PC-3 (cell line): Measurements from ENCODE around the gene CREBBP. TPM values are rescaled to one million over a fixed set of nuclear protein-coding genes. Genes with fewer than 3 reads are reported as not detected.

Source experiments
- ATAC-seq: fragments of 200-7000 bp; cut with Tn5 transposase; 2 replicates; pipeline ENCODE4 v1.9.1; 2020; ENCODE audit warnings: mild to moderate bottlenecking, moderate library complexity
- BruUV-seq: library from RNA; stranded (reverse); fragments of 400-500 nt; replicated peaks from 2 replicates; lab custom pipeline; 2021; lab: Mats Ljungman, UMichigan
- CTCF ChIA-PET: fragments of 300-600 bp; sonication (Branson Sonifier 250); formaldehyde crosslinking; loops from one replicate; lab custom pipeline; 2022; ENCODE audit warnings: antibody characterized with exemption; lab: Charles Lee
- POLR2A ChIA-PET: fragments of 300-600 bp; sonication (Branson Sonifier 250); formaldehyde crosslinking; loops from one replicate; lab custom pipeline; 2022; ENCODE audit warnings: antibody characterized with exemption; ENCODE audit not compliant: unreplicated experiment; lab: Charles Lee
- DNase-seq: peaks from one replicate; pipeline ENCODE4 v3.0.0-alpha.2; 2015
- H2AFZ ChIP-seq: fragments of 300-600 bp; sonication (generic); 2 replicates; pipeline ENCODE4 v1.6.0; 2016; ENCODE audit warnings: antibody characterized with exemption, low read length
- H3F3A ChIP-seq: fragments of 300-600 bp; sonication (generic); one replicate; pipeline ENCODE4 v1.6.0; 2017; ENCODE audit warnings: antibody characterized with exemption, low read length, control low read depth, mild to moderate bottlenecking; ENCODE audit not compliant: unreplicated experiment
- H3K27ac ChIP-seq: fragments of 300-600 bp; sonication (generic); 2 replicates; pipeline ENCODE4 v1.5.1; 2016; ENCODE audit warnings: mild to moderate bottlenecking, low read length
- H3K27me3 ChIP-seq: fragments of 300-600 bp; sonication (generic); 2 replicates; pipeline ENCODE4 v1.6.1; 2016; ENCODE audit warnings: low read length, mixed read lengths
- H3K36me3 ChIP-seq: fragments of 300-600 bp; sonication (generic); 2 replicates; pipeline ENCODE4 v1.6.1; 2016; ENCODE audit warnings: low read depth, mixed run types, low read length, mixed read lengths
- H3K4me1 ChIP-seq: fragments of 300-600 bp; sonication (generic); 2 replicates; pipeline ENCODE4 v1.5.1; 2016; ENCODE audit warnings: low read length; ENCODE audit not compliant: insufficient read depth
- H3K4me2 ChIP-seq: fragments of 300-600 bp; sonication (generic); 2 replicates; pipeline ENCODE4 v1.6.0; 2016; ENCODE audit warnings: low read length
- H3K4me3 ChIP-seq: fragments of 300-600 bp; sonication (generic); 2 replicates; pipeline ENCODE4 v1.5.1; 2016; ENCODE audit warnings: mild to moderate bottlenecking, low read length, mixed read lengths
- H3K79me2 ChIP-seq: fragments of 300-600 bp; sonication (generic); 2 replicates; pipeline ENCODE4 v1.6.1; 2017; ENCODE audit warnings: low read length, mixed read lengths
- H3K9ac ChIP-seq: fragments of 300-600 bp; sonication (generic); 2 replicates; pipeline ENCODE4 v1.6.0; 2016; ENCODE audit warnings: mild to moderate bottlenecking, low read length
- H3K9me2 ChIP-seq: fragments of 300-600 bp; sonication (generic); replicated peaks from 2 replicates; pipeline ENCODE4 v1.6.1; 2016; ENCODE audit warnings: mixed run types, low read length, mixed read lengths
- H3K9me3 ChIP-seq: fragments of 300-600 bp; sonication (generic); 2 replicates; pipeline ENCODE4 v1.6.1; 2016; ENCODE audit warnings: low read length, mixed read lengths
- H4K20me1 ChIP-seq: fragments of 300-600 bp; sonication (generic); 2 replicates; pipeline ENCODE4 v1.6.1; 2016; ENCODE audit warnings: low read length, mixed read lengths
- CTCF ChIP-seq: fragments of 300-600 bp; sonication (generic); conservative IDR thresholded peaks from 2 replicates; pipeline ENCODE4 v1.5.1; 2017; ENCODE audit warnings: antibody characterized with exemption, low read depth, mild to moderate bottlenecking, low read length
- EZH2 ChIP-seq: fragments of 300-600 bp; sonication (generic); IDR thresholded peaks from one replicate; pipeline ENCODE4 v1.6.1; 2017; ENCODE audit warnings: antibody characterized with exemption, mild to moderate bottlenecking, low read length; ENCODE audit not compliant: unreplicated experiment
- EZH2phosphoT487 ChIP-seq: fragments of 300-600 bp; sonication (generic); IDR thresholded peaks from 2 replicates; pipeline ENCODE4 v1.6.1; 2018; ENCODE audit warnings: mild to moderate bottlenecking, antibody characterized with exemption, low read length, borderline replicate concordance
- intact Hi-C: fragments of 100-400 bp; cut with micrococcal nuclease; formaldehyde crosslinking; loops from 2 replicates; pipeline ENCODE4 v1.9.0; 2023
- total RNA-seq: library from RNA; depleted of rRNA; stranded (reverse); fragments of >200 nt; gene quantifications from 2 replicates; pipeline ENCODE4 v1.2.3, GENCODE V29; 2014

CREBBP gene
- total RNA-seq, 1 experiment from 2014 or later = 21.9 TPM

GRCh38 chr16:3698941-3699340, 181.6 kb downstream of the CREBBP start:
- no peaks in the 10 kb centered on the region for H3K27me3 ChIP-seq
- H3K4me3 ChIP-seq = no peak overlapping the region
- H2AFZ ChIP-seq = no peak overlapping the region
- peaks cover 7% of the 10 kb centered on the region; the same call in 1 of the 2 replicates for H3K36me3 ChIP-seq
- H3K27ac ChIP-seq = no peak overlapping the region
- intact Hi-C loops = no loop called here
- H3K79me2 ChIP-seq = peaks cover 46% of the 10 kb centered on the region
- no TSS peak for BruUV-seq
- no peaks in the 10 kb centered on the region for H3F3A ChIP-seq
- H3K9me3 ChIP-seq = no peaks in the 10 kb centered on the region
- no peak for ATAC-seq
- no peak for DNase-seq
- no peak overlapping the region for H3K9ac ChIP-seq
- POLR2A ChIA-PET = no interaction called here
- CTCF ChIA-PET = no interaction called here
- H3K4me2 ChIP-seq = no peak overlapping the region
- no peaks in the 10 kb centered on the region for H3K4me1 ChIP-seq
- TF ChIP-seq CTCF (no peak), EZH2 (no peak), EZH2phosphoT487 (no peak)
- H4K20me1 ChIP-seq = no peaks in the 10 kb centered on the region; the same call in 1 of the 2 replicates
- no peaks in the 10 kb centered on the region for H3K9me2 ChIP-seq

DNA sequence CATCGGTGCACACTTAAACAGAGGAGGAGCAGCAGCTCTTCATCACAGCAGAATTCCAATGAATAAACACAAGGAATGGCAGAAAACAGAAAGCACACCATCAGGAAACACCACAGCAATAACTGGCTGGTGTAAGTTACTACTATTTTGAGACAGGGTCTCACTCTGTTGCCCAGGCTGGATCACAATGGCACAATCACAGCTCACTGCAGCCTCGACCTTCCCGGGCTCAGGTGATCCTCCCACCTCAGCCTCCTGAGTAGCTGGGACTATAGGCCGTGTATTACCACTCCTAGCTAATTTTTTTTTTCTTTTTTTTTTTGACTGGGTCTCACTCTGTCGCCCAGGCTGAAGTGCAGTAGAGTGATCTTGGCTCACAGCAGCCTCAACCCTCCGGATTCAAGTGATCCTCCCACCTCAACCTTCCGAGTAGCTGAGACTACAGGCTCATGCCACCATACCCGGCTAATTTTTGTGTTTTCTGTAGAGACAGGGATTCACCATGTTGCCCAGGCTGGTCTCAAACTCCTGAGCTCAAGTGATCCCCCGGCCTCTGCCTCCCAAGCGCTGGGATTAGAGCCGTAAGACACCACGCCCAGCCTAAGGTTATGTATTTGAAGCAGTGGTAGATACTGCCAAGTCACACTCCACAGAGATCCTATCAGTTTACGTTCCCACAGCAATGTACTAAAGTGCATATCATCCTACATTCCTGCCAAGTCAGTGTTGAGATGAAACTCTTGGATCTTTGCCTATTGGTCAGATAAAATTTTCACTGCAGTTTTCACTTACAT, 183.9 kb downstream of the CREBBP start:
- DNase-seq (peak; percentile 77), ATAC-seq (peak; percentile 97)
- intact Hi-C loops = no loop called here
- no TSS peak for BruUV-seq
- Histone ChIP-seq H3K4me1 (no peaks in the 10 kb centered on the region), H3F3A (no peaks in the 10 kb centered on the region), H3K79me2 (peaks cover 33% of the 10 kb centered on the region), H2AFZ (no peak overlapping the region), H3K9ac (no peak overlapping the region), H3K27me3 (no peaks in the 10 kb centered on the region), H3K4me3 (no peak overlapping the region), H3K9me3 (no peaks in the 10 kb centered on the region), H4K20me1 (no peaks in the 10 kb centered on the region; the same call in 1 of the 2 replicates), H3K4me2 (no peak overlapping the region; the same call in 1 of the 2 replicates), H3K27ac (no peak overlapping the region), H3K36me3 (peaks cover 7% of the 10 kb centered on the region; the same call in 1 of the 2 replicates), H3K9me2 (no peaks in the 10 kb centered on the region)
- TF ChIP-seq CTCF (no peak), EZH2phosphoT487 (no peak), EZH2 (no peak)
- CTCF ChIA-PET = no interaction called here
- POLR2A ChIA-PET = no interaction called here
